Body of pancreas (tissue), 4 donors: ENCODE measurements around the gene ADGRV1. TPM values are rescaled to one million over a fixed set of nuclear protein-coding genes. Genes with fewer than 3 reads are reported as not detected.

ENCODE experiments used
- ATAC-seq: fragments of 150-250 bp; one replicate; pipeline ENCODE4 v1.9.1; 2016
- DNase-seq, 4 donors: peaks; one replicate each; pipeline ENCODE4 v3.0.0-alpha.2; 2019
- H3K27ac ChIP-seq, 4 donors: fragments of 200-600 bp; sonication (generic); 1 replicate in 3 of 4; 2 replicates in 1 of 4; pipeline versions ENCODE4 v1.5.1 to v1.6.1; 2016 to 2019; ENCODE audit warnings: mild to moderate bottlenecking in 1 of 4, mixed read lengths in 1 of 4, moderate library complexity in 1 of 4
- H3K27me3 ChIP-seq, 2 donors: fragments of 200-600 bp; sonication (generic); one replicate each; pipeline ENCODE4 v1.6.0; 2016; ENCODE audit warnings: mild to moderate bottlenecking in 1 of 2
- H3K36me3 ChIP-seq, 2 donors: fragments of 200-600 bp; sonication (generic); replicated peaks in 1 of 2; 2 replicates each; pipeline ENCODE4 v1.5.1; 2016; ENCODE audit warnings: low read depth in 2 of 2; ENCODE audit not compliant: insufficient read depth in 1 of 2
- H3K4me1 ChIP-seq: fragments of 200-600 bp; sonication (generic); one replicate; pipeline ENCODE4 v1.6.0; 2016
- H3K4me3 ChIP-seq, 2 donors: fragments of 200-600 bp; sonication (generic); 1 replicate in 1 of 2; 2 replicates in 1 of 2; pipeline ENCODE4 v1.5.1; 2016 to 2019
- H3K9me3 ChIP-seq, 3 donors: fragments of 200-600 bp; sonication (generic); 1 replicate in 2 of 3; 2 replicates in 1 of 3; pipeline ENCODE4 v1.5.1; 2016
- POLR2A ChIP-seq, 3 donors: fragments of 450-650 bp; IDR thresholded peaks; one replicate each; pipeline ENCODE4 v1.6.1; 2016; ENCODE audit warnings: antibody characterized with exemption in 3 of 3, mild to moderate bottlenecking in 2 of 3
- WGBS, 2 donors: methylation state at CpG; one replicate each; pipeline ENCODE4 v1.1.5; 2017; 5-methylcytosine and 5-hydroxymethylcytosine counted together
- intact Hi-C: fragments of 100-400 bp; cut with DNase I; formaldehyde crosslinking; loops from one replicate; pipeline ENCODE4 v1.15.1; 2023
- total RNA-seq, 2 donors: library from RNA; depleted of rRNA; stranded (reverse); fragments of >200 nt; gene quantifications; one replicate each; pipeline ENCODE4 v1.1.0, GENCODE V29; 2016
- TF ChIP-seq, protein P1 (sequence below), 7 experiments: fragments of 450-650 bp in 4 of 7; fragments of 200-600 bp in 3 of 7; sonication (generic) in 3 of 7; IDR thresholded peaks; one replicate each; pipeline ENCODE4 v1.5.1; 2016 to 2019; ENCODE audit warnings: antibody characterized with exemption in 7 of 7

Gene ADGRV1
- total RNA-seq, 2 donors from 2014 or later = 19.2 to 21.4 TPM

DNA sequence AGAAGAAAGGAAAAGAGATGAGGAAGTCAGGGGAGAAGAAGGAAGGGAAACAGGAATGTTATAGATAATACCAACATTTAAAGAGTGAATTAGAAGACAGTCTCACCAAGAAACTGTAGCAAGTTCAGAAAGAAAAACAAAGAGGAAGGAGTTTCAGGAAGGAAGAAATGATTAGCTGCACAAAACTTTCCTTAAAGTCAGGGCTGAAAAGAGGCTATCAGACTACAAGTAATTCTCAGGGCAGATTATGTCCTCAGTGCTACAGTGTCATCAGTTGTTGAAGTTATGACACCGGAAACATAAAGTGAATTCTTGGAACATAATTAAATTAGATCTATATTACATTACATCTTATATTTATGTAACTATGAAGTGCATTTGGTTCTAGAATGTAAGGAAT, 597.6 kb downstream of the ADGRV1 start:
- TF ChIP-seq, protein P1, sequence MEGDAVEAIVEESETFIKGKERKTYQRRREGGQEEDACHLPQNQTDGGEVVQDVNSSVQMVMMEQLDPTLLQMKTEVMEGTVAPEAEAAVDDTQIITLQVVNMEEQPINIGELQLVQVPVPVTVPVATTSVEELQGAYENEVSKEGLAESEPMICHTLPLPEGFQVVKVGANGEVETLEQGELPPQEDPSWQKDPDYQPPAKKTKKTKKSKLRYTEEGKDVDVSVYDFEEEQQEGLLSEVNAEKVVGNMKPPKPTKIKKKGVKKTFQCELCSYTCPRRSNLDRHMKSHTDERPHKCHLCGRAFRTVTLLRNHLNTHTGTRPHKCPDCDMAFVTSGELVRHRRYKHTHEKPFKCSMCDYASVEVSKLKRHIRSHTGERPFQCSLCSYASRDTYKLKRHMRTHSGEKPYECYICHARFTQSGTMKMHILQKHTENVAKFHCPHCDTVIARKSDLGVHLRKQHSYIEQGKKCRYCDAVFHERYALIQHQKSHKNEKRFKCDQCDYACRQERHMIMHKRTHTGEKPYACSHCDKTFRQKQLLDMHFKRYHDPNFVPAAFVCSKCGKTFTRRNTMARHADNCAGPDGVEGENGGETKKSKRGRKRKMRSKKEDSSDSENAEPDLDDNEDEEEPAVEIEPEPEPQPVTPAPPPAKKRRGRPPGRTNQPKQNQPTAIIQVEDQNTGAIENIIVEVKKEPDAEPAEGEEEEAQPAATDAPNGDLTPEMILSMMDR (IDR thresholded peaks at IDR 0.05) = no peak
- TF ChIP-seq POLR2A (IDR thresholded peaks at IDR 0.05) = no peak
- Histone ChIP-seq H3K27ac (no peak overlapping the region), H3K4me3 (no peak overlapping the region), H3K36me3 (no peaks in the 10 kb centered on the region), H3K9me3 (no peaks in the 10 kb centered on the region), H3K4me1 (peaks cover 7% of the 10 kb centered on the region), H3K27me3 (no peaks in the 10 kb centered on the region)
- intact Hi-C loops = no loop called here
- ATAC-seq = no peak
- 97% methylated on average over 1 of the region's 1 CpG for WGBS, 2 donors
- no peak for DNase-seq

DNA sequence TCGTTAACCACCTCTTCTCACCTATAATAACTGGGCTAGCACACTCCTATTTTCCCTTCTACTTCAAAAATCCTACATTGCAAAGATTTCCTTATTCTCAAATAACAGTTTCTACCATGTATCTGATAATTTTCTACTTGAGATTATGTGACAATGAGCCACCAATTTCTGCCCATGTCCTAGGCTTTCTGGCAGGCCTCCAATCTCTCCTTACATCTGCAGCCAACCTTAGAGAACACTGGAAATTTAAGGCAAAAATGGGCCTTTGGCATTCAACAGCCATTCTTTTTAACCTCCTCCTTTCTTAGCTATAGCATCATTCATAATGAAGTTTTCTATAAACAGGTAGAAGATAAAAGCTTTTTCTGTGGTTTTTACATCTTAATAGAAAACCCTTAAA, 599.4 kb downstream of the ADGRV1 start:
- Histone ChIP-seq H3K27me3 (no peaks in the 10 kb centered on the region), H3K4me3 (no peak overlapping the region), H3K4me1 (peaks cover 16% of the 10 kb centered on the region), H3K27ac (no peak overlapping the region), H3K9me3 (no peaks in the 10 kb centered on the region), H3K36me3 (no peaks in the 10 kb centered on the region)
- ATAC-seq (no peak), DNase-seq (no peak)
- intact Hi-C loops = no loop called here
- 75 to 90% methylated on average over 1 of the region's 1 CpG for WGBS, 2 donors
- TF ChIP-seq, protein P1 (IDR thresholded peaks at IDR 0.05) = no peak

DNA sequence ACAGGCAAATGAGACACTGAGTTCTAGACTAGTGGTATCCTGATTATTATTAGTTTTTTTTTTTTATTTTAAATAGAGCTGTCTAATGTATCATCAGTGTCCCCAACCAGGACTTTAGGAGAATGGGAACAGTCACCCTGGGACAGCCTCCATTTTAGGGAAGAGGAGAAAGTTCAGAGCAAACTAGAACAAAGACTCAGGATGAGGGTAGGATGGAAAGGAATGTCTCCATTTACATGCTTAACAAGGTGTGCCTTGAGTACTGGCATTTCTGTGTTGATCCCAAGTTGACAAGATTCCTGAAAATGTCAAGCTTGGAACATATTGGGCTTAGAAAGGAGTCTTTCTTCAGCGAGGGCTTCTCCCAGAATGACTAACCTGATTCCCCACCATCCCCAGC, 601.0 kb downstream of the ADGRV1 start:
- no peaks in the 10 kb centered on the region for H3K9me3 ChIP-seq
- no peak for ATAC-seq
- no peak for DNase-seq
- no peaks in the 10 kb centered on the region for H3K36me3 ChIP-seq
- TF ChIP-seq, protein P1 (IDR thresholded peaks at IDR 0.05) = no peak
- TF ChIP-seq POLR2A (IDR thresholded peaks at IDR 0.05) = no peak
- no peak overlapping the region for H3K4me3 ChIP-seq
- intact Hi-C loops = no loop called here
- 70 to 75% methylated on average over 1 of the region's 1 CpG for WGBS, 2 donors
- H3K27ac ChIP-seq = no peak overlapping the region
- H3K27me3 ChIP-seq = no peaks in the 10 kb centered on the region
- H3K4me1 ChIP-seq = peaks cover 19% of the 10 kb centered on the region

DNA sequence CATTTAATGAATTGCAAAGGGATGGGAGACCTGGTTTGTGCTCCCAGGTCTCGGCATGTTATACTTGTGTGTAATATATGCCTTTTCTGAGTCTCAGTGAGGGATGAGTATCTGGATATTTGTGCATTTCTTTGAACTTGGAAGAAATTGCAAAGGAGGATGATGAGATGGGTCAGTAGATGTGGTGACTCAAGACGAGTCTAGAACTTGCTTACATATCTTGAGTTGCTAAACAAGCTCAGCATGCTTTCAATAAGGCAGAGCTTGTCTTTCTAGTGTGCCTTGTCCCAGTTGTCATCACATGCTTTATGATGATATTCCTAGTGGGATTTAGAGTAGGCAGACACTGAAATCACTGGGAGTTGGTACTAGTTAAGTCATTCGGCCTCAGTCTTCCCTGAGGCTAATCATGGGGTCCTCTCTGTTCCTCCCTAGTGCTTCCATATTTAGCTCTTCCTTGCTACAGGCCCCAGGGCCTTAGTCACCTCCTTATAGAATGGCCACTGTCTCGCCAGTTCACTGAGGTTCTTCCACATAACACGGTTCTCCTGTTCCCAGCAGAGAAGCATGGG, 602.2 kb downstream of the ADGRV1 start:
- H3K4me3 ChIP-seq = no peak overlapping the region
- no peaks in the 10 kb centered on the region for H3K36me3 ChIP-seq
- peaks cover 19% of the 10 kb centered on the region for H3K4me1 ChIP-seq
- intact Hi-C loops = no loop called here
- no peak overlapping the region for H3K27ac ChIP-seq
- DNase-seq (no peak), ATAC-seq (no peak)
- 91 to 93% methylated on average over 5 of the region's 5 CpGs for WGBS, 2 donors
- H3K27me3 ChIP-seq = no peaks in the 10 kb centered on the region
- no peaks in the 10 kb centered on the region for H3K9me3 ChIP-seq
- TF ChIP-seq, protein P1 (IDR thresholded peaks at IDR 0.05) = no peak
- no peak for TF ChIP-seq POLR2A (IDR thresholded peaks at IDR 0.05)
